HUES6 (cell line): ENCODE data around the gene KDM2B.

Experiments used
- H3K27ac ChIP-seq: 2 replicates; pipeline ENCODE4 v1.7.0; 2013; ENCODE audit warnings: low read depth, mild to moderate bottlenecking, low read length, inconsistent platforms
- H3K27me3 ChIP-seq: 2 replicates; pipeline ENCODE4 v1.6.1; 2013; ENCODE audit warnings: low read length; ENCODE audit not compliant: control insufficient read depth, insufficient read depth
- H3K36me3 ChIP-seq: 2 replicates; pipeline ENCODE4 v1.6.1; 2013; ENCODE audit warnings: low read length; ENCODE audit not compliant: control insufficient read depth, insufficient read depth
- H3K4me1 ChIP-seq: 2 replicates; pipeline ENCODE4 v1.6.1; 2013; ENCODE audit warnings: low read length; ENCODE audit not compliant: control insufficient read depth, insufficient read depth
- H3K4me3 ChIP-seq: 2 replicates; pipeline ENCODE4 v1.5.1; 2013; ENCODE audit warnings: low read depth, low read length
- H3K9ac ChIP-seq: one replicate; pipeline ENCODE4 v1.6.1; 2013; ENCODE audit warnings: mild to moderate bottlenecking, low read length
- H3K9me3 ChIP-seq: 2 replicates; pipeline ENCODE4 v1.6.1; 2013; ENCODE audit warnings: low read depth, low read length; ENCODE audit not compliant: control insufficient read depth, insufficient read depth

The KDM2B gene

DNA sequence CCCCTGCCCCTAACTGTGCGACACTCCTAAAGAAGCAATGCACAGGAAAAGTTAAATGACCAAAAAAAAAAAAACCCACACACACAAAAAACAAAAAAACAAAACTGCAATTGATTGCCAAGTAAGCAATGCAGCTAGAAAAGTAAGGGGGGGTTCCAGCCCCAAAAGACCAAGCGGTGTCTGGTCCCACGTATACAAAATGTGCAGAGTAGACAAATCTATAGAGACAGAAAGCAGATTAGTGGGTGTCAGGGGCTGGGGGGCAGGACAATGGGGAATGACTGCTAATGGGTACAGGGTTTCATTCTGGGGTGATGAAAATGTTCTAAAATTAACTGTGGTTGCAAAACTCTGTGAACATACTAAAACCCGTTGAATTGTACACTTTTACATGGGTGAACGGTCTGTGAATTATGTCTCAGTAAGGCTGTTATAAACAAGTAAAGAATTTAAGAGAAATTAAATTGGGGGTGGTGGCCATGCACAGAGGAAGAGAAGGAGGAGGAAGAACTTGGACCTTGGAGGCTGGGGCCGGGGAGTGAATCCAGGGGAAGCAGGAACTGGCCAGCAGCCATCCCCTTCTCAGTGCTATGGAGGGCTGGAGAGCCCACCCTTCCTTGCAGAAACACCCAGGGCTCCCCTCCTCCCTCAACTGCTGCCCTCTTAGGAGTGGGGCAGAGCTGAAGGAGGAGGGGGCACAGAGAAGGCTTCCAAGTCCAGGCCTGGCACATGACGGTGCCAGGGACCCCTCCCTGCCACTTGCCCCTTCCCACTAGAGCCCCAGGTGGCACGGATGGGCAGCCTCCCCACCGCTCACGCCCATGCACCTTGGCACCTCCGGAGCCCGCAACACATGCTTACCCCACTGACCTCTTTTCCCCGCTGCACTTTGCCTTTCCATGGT is 45.4 kb downstream of the KDM2B start:
- Histone ChIP-seq H3K4me1 (peaks cover 67% of the 10 kb centered on the region), H3K36me3 (peaks cover 45% of the 10 kb centered on the region), H3K9me3 (no peaks in the 10 kb centered on the region), H3K4me3 (peak overlapping the region; percentile 47), H3K27ac (no peak overlapping the region), H3K9ac (peak overlapping the region; percentile 28), H3K27me3 (peaks cover 27% of the 10 kb centered on the region)

DNA sequence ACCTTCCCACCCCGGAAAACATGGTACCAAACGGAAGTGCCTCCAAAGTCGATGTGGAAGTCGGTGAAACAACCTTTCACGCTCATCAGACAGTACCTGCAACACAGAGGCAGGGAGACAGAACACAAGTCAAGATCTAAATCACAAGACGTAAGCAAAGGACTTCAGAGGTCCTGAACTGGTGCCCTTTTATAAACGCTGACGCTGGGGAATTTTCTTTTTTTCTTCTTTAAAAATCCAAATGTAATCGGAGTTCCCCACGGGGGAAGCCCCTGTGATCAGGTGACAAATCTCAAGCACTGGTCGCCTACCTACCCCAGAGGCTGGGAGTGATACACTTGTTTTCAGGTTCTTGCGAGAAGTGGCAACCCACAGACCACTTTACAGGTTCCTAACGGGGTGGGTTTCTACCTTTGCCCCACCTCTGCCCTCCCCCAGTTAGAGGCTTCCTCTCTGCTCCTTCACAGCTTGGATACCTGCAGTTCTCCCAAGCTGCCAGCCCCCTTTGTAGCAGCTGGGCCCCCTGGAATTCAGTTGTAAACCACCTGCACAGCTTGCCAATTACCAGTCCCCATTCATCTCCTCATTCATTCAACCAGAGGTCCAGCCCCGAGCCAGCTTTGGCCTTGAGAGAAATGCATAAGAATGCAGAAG is 46.2 kb downstream of the KDM2B start:
- H3K4me3 ChIP-seq: no peak overlapping the region
- no peak overlapping the region for H3K27ac ChIP-seq
- H3K27me3 ChIP-seq: peaks cover 27% of the 10 kb centered on the region
- H3K9ac ChIP-seq: peak overlapping the region; percentile 34
- H3K9me3 ChIP-seq: no peaks in the 10 kb centered on the region
- H3K4me1 ChIP-seq: peaks cover 66% of the 10 kb centered on the region
- H3K36me3 ChIP-seq: peaks cover 39% of the 10 kb centered on the region

DNA sequence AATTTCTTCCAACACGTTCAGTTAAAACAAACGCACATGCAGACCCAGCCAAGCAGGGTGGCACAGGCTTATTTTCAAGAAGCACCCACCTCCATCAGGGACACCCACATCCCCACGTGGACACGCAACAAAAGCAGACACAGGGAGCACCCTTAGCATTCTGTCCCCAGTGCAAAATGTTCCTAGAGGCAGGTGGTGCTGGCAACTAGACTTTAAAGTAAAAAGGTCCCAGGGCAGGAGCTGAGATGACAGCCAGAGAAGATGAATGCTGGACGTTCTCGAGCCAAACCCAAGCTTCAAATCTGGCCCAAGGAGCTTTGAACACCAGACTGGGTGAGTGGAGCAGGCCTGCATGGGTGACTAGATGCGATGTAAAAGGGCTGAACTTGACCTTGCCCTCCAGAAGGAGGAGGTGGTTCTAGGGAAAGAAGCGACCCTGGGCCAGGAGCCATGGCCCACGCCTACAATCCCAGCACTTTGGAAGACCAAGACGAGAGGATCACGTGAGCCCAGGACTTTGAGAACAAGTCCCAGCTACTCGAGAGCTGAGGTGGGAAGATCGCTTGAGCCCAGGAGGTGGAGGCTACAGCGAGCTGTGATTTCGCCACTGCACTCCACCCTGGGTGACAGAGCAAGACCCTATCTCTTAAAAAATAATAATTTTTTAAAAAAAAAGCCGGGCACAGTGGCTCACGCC is 47.3 kb downstream of the KDM2B start:
- Histone ChIP-seq H3K36me3 (peaks cover 47% of the 10 kb centered on the region), H3K4me1 (peaks cover 57% of the 10 kb centered on the region), H3K9me3 (no peaks in the 10 kb centered on the region), H3K4me3 (no peak overlapping the region), H3K27me3 (peaks cover 18% of the 10 kb centered on the region), H3K27ac (no peak overlapping the region), H3K9ac (no peak overlapping the region)

DNA sequence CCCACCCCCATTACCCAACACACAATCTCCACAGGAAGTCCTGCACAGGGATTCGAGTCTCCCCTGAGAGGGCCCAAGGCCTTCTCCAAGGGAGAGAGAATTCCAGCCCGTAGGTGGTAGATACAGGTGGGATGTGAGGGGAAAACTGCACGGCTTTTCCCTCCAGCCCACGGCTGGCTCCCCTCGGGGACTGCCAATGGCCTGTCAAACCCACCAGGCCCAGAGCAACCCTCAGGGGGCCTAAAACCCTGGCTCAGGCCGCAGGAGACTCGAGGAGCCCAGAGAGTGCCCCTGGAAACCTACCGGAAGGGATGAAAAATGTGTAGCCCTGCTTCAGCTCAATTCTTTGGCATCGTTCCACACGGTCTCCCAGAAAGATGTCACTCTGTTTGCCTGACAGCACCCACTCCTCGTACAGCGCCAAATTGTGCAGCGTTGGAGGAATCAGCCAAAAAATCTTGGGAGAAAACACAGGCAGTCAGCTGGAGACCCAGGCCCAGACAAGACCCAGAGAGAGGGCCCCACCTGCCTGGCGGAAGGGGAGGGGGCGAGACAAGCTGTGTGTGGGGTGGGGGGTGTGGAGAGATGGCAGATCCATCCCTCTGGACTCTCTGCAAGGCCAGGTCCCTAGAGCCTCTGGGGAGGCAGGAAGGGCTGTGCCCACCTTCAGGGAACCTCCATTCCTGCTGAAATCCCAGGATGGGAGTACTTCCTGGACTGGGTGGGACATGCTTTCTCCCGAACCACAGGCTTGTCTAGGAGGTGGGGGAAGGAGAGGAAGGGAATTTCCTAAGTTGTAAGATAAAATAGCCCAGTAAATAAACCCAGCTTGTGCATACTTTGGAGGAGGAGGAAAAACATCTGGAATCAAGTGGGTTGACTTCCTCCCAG is 48.1 kb downstream of the KDM2B start:
- Histone ChIP-seq H3K4me1 (peaks cover 52% of the 10 kb centered on the region), H3K36me3 (peaks cover 52% of the 10 kb centered on the region), H3K4me3 (no peak overlapping the region), H3K27me3 (peaks cover 11% of the 10 kb centered on the region; the same call in 1 of the 2 replicates), H3K9ac (no peak overlapping the region), H3K9me3 (no peaks in the 10 kb centered on the region), H3K27ac (peak overlapping the region; percentile 37; the same call in 1 of the 2 replicates)

DNA sequence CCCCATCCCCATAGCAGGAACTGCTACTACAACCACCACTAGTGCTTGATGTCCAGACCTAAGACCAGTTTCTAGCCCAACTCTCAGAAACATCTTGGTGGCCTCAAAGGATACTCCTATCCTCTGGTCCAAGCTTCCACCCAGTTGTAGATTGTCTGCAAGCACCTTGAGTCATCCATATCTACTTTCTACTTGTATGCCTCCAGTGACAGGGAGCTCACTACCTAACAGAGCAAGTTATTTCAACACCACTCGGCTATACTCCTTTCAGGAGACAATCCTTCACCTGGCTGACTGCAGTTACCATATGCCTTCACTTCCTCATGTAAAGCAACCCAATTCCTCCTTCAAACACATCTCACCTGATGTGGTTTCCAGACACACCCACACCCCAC is 49.5 kb downstream of the KDM2B start:
- Histone ChIP-seq H3K4me1 (peaks cover 44% of the 10 kb centered on the region), H3K27ac (no peak overlapping the region), H3K36me3 (peaks cover 58% of the 10 kb centered on the region), H3K4me3 (no peak overlapping the region), H3K9ac (no peak overlapping the region), H3K9me3 (no peaks in the 10 kb centered on the region), H3K27me3 (no peaks in the 10 kb centered on the region)

DNA sequence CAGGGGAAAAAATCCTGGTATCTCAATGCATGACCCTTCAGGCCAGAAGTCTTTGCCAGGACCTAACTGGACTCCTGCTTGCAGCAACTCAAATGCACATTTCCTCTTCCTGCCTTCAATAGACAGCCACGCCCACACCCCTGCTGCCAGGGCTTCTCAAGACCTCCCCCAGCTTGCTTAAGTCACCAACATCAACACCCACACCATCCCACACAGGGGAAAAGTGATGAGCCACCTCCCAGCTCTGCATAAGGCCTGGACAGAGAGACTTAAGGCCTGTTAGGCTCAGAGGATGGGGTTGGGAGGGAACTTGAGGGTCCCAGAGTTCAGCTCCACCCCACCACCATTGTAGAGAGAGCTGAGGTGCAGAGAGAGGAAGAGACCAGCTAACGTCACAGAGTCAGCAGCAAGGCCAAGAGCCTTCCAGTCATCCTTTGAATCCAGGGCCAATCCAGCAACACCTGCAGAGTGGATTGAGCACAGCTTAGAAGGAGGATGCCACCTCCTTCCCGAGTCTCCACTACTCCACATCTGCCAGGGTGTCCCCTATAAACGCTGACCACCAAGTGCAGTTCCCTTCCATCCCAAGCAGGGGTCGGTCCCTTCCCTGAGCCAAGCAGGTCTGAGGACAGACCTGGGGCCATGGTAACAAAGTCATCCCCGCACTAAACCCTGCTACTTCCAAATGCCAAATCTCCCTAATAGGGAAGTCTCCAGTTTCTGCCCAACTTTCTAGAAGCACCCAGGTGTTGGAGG is 50.0 kb downstream of the KDM2B start:
- Histone ChIP-seq H3K4me1 (peaks cover 38% of the 10 kb centered on the region), H3K36me3 (peaks cover 62% of the 10 kb centered on the region), H3K27me3 (no peaks in the 10 kb centered on the region), H3K27ac (no peak overlapping the region), H3K9ac (no peak overlapping the region), H3K9me3 (no peaks in the 10 kb centered on the region), H3K4me3 (no peak overlapping the region)

DNA sequence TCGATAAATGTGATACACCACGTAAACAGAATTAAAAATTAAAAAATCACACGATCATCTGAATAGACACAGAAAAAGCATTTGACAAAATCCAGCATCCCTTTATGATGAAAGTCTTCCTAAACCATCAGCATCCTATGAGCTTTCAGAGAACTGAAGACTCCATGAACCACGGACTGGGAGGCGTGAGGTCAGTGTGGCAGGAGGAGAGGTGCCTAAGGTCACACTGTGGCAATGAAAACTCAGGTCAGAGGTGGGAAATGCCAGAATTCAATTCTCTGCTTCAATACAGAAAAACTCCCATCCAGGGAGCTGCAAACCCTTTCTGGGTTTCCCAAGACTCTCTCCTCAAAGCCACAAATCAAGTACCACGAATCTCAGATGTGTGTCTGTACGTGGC is 51.6 kb downstream of the KDM2B start:
- Histone ChIP-seq H3K9me3 (no peaks in the 10 kb centered on the region), H3K4me1 (peaks cover 33% of the 10 kb centered on the region), H3K27me3 (no peaks in the 10 kb centered on the region), H3K4me3 (no peak overlapping the region), H3K36me3 (peaks cover 69% of the 10 kb centered on the region), H3K27ac (no peak overlapping the region), H3K9ac (no peak overlapping the region)

DNA sequence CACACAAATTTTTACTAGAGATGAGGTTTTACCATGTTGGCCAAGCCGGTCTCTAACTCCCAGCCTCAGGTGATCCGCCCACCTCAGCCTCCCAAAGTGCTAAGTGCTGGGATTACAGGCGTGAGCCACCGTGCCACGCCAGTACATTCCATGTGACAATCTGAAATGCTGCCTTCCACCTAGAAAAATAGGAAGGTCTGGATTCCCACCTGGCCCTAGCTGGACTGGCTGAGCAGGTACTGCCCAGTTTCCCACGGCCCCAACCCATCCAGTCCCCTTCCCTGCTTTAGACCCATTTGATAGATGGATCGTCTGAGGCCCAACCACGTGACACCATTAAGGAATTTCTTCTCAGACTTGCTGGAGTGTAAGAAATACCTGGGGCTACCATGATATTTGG is 55.4 kb downstream of the KDM2B start:
- Histone ChIP-seq H3K36me3 (peaks cover 64% of the 10 kb centered on the region), H3K9ac (no peak overlapping the region), H3K27ac (no peak overlapping the region), H3K4me1 (peaks cover 25% of the 10 kb centered on the region; the same call in 1 of the 2 replicates), H3K9me3 (no peaks in the 10 kb centered on the region), H3K4me3 (no peak overlapping the region), H3K27me3 (no peaks in the 10 kb centered on the region)

DNA sequence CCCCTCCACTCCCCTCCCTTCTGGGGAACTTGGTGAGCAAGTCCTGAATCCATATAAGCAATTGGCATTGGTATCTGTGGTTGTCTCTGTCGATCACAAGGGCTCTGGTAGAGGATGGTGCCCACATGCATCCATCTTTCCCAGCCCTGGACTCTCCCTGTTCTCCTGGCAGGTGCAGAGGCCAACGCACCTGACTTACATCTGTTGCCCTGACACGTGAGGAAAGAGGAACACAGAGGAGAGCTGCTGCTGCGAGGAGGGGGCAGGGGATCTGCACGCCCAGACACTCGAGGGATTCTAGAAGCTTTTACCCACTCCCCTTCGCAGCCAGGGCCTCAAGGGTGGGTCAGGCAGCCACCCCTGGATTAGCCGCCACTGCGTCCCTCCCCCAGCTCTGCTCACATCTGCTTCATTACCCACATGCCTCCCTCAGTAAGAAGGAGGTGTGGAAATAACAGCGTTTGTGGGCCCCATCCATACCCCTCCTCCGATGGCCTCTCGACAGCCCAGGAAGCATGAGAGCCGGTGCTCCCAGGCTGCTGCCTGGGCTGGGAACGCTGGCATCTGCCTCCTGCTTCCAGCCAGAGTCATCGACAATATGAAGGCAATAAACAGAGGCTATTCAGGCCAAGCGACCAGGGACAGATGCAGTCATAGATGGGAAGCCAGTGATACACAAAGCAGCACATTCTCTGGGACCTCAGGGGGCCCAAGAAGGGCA is 56.5 kb downstream of the KDM2B start:
- Histone ChIP-seq H3K9ac (no peak overlapping the region), H3K36me3 (peaks cover 71% of the 10 kb centered on the region), H3K27ac (no peak overlapping the region)

More for the DNA sequence above, 56.5 kb downstream of the KDM2B start:
- Histone ChIP-seq H3K4me1 (peaks cover 27% of the 10 kb centered on the region; the same call in 1 of the 2 replicates), H3K27me3 (no peaks in the 10 kb centered on the region), H3K9me3 (no peaks in the 10 kb centered on the region), H3K4me3 (no peak overlapping the region)
